Fibroblast of lung (primary cell): ENCODE measurements around the gene BCL2L11.

ENCODE experiments used
- CTCF ChIP-seq, 2 donors: IDR thresholded peaks in 1 of 2; conservative IDR thresholded peaks in 1 of 2; 1 replicate in 1 of 2; 2 replicates in 1 of 2; pipeline ENCODE4 v1.5.1; 2011 to 2012; ENCODE audit warnings: low read length in 2 of 2, control low read depth in 1 of 2, inconsistent platforms in 1 of 2, low read depth in 1 of 2, mild to moderate bottlenecking in 1 of 2
- EZH2 ChIP-seq: IDR thresholded peaks from 2 replicates; pipeline ENCODE4 v1.5.1; 2012; ENCODE audit warnings: low read length, control low read depth, mild to moderate bottlenecking; ENCODE audit errors: missing control alignments

DNA sequence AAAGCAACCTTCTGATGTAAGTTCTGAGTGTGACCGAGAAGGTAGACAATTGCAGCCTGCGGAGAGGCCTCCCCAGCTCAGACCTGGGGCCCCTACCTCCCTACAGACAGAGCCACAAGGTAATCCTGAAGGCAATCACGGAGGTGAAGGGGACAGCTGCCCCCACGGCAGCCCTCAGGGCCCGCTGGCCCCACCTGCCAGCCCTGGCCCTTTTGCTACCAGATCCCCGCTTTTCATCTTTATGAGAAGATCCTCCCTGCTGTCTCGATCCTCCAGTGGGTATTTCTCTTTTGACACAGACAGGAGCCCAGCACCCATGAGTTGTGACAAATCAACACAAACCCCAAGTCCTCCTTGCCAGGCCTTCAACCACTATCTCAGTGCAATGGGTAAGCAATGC lies 3.0 kb downstream of the BCL2L11 start:
- TF ChIP-seq CTCF (conservative IDR thresholded peaks at IDR 0.05 in 1 of 2, IDR thresholded peaks at IDR 0.05 in 1 of 2; ENCODE audit: low read depth in 1 of 2, low read length in 2 of 2) (no peak), EZH2 (no peak)
